Measurements from ENCODE around the gene R3HDM4.

DNA sequence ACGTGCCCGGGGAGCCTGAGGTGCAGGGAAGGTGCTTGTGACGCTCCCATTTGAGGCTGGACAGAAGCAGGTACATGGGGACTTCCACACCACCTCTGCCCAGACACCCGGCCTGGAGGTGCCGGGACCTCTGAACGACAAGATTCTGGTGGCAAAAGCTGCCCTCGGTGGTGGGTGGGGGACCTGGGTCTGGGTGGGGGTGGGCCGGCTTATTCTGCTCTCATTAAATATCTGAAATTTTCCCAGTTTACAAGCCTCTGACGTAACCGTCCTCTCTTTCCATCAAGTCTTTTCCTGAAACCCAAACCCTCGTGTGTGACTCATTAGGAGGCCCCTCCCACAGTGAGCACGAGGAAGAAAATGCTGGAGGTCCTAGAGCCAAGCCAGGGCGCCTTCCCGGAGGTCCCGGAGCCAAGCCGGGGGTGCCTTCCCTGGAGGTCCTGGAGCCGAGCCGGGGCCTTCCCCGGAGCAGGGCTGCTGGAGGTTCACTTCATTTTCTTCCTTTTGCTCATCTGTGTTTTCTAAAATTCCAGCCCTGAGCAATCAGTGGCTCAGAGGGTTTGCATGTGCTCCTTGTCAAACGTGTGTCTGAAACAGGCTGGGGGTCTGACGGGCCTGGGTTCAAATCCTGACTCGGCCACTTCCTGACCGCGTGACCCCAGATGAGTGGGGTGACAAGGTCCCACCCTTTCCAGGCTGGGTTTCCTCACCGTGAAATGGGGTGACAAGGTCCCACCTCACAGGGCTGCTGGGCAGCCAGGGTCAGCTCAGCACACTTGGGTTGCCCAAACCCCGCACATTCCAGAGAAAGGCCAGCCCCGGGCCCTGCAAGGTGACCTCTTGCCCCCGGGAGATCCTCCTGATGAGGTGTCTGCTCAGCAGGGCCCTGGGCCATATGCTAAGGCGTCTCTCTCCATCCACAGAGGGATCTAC, 43.5 kb downstream of the R3HDM4 start:
- TF ChIP-seq POLR2A (IDR thresholded peaks at IDR 0.05), result no peak
- TF ChIP-seq, protein P1, sequence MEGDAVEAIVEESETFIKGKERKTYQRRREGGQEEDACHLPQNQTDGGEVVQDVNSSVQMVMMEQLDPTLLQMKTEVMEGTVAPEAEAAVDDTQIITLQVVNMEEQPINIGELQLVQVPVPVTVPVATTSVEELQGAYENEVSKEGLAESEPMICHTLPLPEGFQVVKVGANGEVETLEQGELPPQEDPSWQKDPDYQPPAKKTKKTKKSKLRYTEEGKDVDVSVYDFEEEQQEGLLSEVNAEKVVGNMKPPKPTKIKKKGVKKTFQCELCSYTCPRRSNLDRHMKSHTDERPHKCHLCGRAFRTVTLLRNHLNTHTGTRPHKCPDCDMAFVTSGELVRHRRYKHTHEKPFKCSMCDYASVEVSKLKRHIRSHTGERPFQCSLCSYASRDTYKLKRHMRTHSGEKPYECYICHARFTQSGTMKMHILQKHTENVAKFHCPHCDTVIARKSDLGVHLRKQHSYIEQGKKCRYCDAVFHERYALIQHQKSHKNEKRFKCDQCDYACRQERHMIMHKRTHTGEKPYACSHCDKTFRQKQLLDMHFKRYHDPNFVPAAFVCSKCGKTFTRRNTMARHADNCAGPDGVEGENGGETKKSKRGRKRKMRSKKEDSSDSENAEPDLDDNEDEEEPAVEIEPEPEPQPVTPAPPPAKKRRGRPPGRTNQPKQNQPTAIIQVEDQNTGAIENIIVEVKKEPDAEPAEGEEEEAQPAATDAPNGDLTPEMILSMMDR (IDR thresholded peaks at IDR 0.05), result no peak
